GM12878 (cell line): ENCODE data around the gene PRMT5. TPM values are rescaled to one million over a fixed set of nuclear protein-coding genes. Genes with fewer than 3 reads are reported as not detected.
A peak's percentile ranks its signal among the peaks of the same experiment; 100 is the strongest.

Experiments used
- IKZF2 ChIP-seq, 2 experiments: fragments of 450-650 bp; IDR thresholded peaks; 2 replicates each; pipeline ENCODE4 v1.6.1; 2017; ENCODE audit warnings: mild to moderate bottlenecking in 2 of 2, moderate library complexity in 2 of 2
- KDM1A ChIP-seq: fragments of 200-600 bp; sonication (generic); IDR thresholded peaks from 2 replicates; pipeline ENCODE4 v1.6.1; 2016; ENCODE audit warnings: borderline replicate concordance
- LARP7 ChIP-seq: fragments of 450-650 bp; IDR thresholded peaks from 2 replicates; pipeline ENCODE4 v1.6.1; 2017; ENCODE audit warnings: mild to moderate bottlenecking
- MYB ChIP-seq: fragments of 150-350 bp; IDR thresholded peaks from 2 replicates; pipeline ENCODE4 v1.6.1; 2014; ENCODE audit warnings: mild to moderate bottlenecking, low read depth, low read length, borderline replicate concordance
- RFX5 ChIP-seq: IDR thresholded peaks from 2 replicates; pipeline ENCODE4 v1.6.1; 2011; ENCODE audit warnings: low read depth, low read length, improper control_type of control experiment
- SPI1 ChIP-seq: IDR thresholded peaks from 2 replicates; pipeline ENCODE4 v1.6.1; 2011; ENCODE audit warnings: low read depth, mild to moderate bottlenecking, low read length, moderate library complexity, borderline replicate concordance; ENCODE audit not compliant: insufficient read depth
- SUPT20H ChIP-seq: IDR thresholded peaks from 2 replicates; pipeline ENCODE4 v1.6.1; 2011; ENCODE audit warnings: low read depth, mild to moderate bottlenecking, low read length, moderate library complexity, borderline replicate concordance; ENCODE audit not compliant: control insufficient read depth
- WRNIP1 ChIP-seq: IDR thresholded peaks from 2 replicates; pipeline ENCODE4 v1.6.1; 2011; ENCODE audit warnings: low read depth, low read length, improper control_type of control experiment, borderline replicate concordance
- YY1 ChIP-seq: IDR thresholded peaks from 2 replicates; pipeline ENCODE4 v1.6.1; 2011; ENCODE audit warnings: low read depth, mild to moderate bottlenecking, low read length
- polyA plus RNA-seq, 11 experiments: library from polyadenylated mRNA; depleted of rRNA in 4 of 11; unstranded in 6 of 11; stranded (reverse) in 5 of 11; fragments of >200 nt; fragmentation: Nextera tagmentation in 4 of 11; fragmentation: Illumina TruSeq in 1 of 11; extraction: Ambion mirVana in 4 of 11; extraction: Trizol in 1 of 11; gene quantifications; 1 replicate in 1 of 11; 2 replicates in 10 of 11; pipeline versions ENCODE4 v1.2.1 to v1.2.3, GENCODE V29; 2011 to 2016; ENCODE audit warnings: inconsistent platforms in 2 of 11, missing spikeins in 2 of 11, low read depth in 1 of 11
- total RNA-seq, 4 experiments: library from RNA; depleted of rRNA in 3 of 4; stranded (reverse); fragments of >200 nt in 3 of 4; fragmentation: Illumina TruSeq in 1 of 4; extraction: Trizol in 1 of 4; gene quantifications; 2 replicates each; pipeline versions ENCODE4 v1.2.1 to v1.2.3, GENCODE V29; 2013 to 2021
- TF ChIP-seq, protein P1 (sequence below): IDR thresholded peaks from 2 replicates; pipeline ENCODE4 v1.6.1; 2012; ENCODE audit warnings: improper control_type of control experiment, low read depth, low read length; ENCODE audit not compliant: insufficient replicate concordance
- TF ChIP-seq, protein P2 (sequence below): fragments of 150-350 bp; IDR thresholded peaks from 2 replicates; pipeline ENCODE4 v1.6.1; 2014; ENCODE audit warnings: mild to moderate bottlenecking, low read depth, low read length
- TF ChIP-seq, protein P3 (sequence below): fragments of 150-350 bp; IDR thresholded peaks from 2 replicates; pipeline ENCODE4 v1.6.1; 2016; ENCODE audit warnings: low read depth, low read length
- TF ChIP-seq, protein P4 (sequence below): fragments of 450-650 bp; formaldehyde crosslinking; IDR thresholded peaks from 2 replicates; pipeline ENCODE4 v1.4.0; 2022; ENCODE audit warnings: mild to moderate bottlenecking, moderate library complexity

Gene PRMT5
- total and polyA plus RNA-seq, 10 of the 15 experiments (the other 5 are each of a cell fraction or from before 2014, with no cell fraction given), result 54.3 to 221 (median 111) TPM

DNA sequence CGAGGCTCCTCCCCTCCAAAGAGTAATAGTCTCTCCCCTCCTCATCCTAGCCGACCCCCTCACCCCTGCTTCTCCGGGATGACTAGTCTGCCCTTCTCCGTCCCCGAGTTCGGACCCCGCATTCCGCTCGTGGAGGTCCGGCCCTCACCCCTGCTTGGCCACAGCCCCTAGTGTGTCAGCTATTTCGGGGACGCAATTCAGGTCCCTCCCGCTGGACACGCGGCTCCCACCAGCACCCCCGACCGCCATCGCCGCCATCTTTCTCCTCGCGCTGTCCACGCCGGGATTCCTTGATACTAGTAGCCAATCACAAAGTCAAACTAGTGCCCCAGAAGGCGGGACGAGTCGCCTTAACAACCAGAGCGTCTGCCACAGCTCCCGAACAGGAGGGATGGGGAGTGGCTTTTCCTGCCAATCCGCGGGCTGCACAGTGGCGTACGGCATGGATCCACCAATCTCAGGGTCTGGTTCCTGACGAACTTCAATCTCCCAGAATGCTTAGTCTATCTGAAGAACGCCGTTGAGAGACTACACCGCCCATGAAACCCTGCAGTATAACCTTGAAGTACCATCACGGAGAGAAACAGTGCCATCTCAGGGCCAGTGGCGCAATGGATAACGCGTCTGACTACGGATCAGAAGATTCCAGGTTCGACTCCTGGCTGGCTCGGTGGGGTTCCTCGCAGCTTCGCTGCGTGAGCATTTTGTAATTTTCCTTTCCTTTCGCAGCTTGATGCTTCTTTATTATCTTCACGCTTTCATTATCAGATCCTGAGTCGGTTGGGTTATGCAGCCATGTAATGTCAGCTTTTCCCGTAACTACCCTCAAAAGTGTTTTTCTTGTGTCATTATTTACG lies at the start of gene PRMT5 (continued):
- TF ChIP-seq, protein P1, sequence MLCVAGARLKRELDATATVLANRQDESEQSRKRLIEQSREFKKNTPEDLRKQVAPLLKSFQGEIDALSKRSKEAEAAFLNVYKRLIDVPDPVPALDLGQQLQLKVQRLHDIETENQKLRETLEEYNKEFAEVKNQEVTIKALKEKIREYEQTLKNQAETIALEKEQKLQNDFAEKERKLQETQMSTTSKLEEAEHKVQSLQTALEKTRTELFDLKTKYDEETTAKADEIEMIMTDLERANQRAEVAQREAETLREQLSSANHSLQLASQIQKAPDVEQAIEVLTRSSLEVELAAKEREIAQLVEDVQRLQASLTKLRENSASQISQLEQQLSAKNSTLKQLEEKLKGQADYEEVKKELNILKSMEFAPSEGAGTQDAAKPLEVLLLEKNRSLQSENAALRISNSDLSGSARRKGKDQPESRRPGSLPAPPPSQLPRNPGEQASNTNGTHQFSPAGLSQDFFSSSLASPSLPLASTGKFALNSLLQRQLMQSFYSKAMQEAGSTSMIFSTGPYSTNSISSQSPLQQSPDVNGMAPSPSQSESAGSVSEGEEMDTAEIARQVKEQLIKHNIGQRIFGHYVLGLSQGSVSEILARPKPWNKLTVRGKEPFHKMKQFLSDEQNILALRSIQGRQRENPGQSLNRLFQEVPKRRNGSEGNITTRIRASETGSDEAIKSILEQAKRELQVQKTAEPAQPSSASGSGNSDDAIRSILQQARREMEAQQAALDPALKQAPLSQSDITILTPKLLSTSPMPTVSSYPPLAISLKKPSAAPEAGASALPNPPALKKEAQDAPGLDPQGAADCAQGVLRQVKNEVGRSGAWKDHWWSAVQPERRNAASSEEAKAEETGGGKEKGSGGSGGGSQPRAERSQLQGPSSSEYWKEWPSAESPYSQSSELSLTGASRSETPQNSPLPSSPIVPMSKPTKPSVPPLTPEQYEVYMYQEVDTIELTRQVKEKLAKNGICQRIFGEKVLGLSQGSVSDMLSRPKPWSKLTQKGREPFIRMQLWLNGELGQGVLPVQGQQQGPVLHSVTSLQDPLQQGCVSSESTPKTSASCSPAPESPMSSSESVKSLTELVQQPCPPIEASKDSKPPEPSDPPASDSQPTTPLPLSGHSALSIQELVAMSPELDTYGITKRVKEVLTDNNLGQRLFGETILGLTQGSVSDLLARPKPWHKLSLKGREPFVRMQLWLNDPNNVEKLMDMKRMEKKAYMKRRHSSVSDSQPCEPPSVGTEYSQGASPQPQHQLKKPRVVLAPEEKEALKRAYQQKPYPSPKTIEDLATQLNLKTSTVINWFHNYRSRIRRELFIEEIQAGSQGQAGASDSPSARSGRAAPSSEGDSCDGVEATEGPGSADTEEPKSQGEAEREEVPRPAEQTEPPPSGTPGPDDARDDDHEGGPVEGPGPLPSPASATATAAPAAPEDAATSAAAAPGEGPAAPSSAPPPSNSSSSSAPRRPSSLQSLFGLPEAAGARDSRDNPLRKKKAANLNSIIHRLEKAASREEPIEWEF, result no peak
- TF ChIP-seq RFX5 (peak; percentile 85), KDM1A (no peak), MYB (peak; percentile 37; the same call in 1 of the 2 replicates), IKZF2 (IDR thresholded peaks at IDR 0.05) (peak; percentile 69 to 84; a peak in 3 of 4 replicates), SPI1 (no peak), YY1 (peak; percentile 98), WRNIP1 (no peak), LARP7 (0 out of 2 replicates have a peak, but pooled peaks have one; percentile 42), SUPT20H (no peak)
- TF ChIP-seq, protein P2, sequence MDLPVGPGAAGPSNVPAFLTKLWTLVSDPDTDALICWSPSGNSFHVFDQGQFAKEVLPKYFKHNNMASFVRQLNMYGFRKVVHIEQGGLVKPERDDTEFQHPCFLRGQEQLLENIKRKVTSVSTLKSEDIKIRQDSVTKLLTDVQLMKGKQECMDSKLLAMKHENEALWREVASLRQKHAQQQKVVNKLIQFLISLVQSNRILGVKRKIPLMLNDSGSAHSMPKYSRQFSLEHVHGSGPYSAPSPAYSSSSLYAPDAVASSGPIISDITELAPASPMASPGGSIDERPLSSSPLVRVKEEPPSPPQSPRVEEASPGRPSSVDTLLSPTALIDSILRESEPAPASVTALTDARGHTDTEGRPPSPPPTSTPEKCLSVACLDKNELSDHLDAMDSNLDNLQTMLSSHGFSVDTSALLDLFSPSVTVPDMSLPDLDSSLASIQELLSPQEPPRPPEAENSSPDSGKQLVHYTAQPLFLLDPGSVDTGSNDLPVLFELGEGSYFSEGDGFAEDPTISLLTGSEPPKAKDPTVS, result 0 out of 2 replicates have a peak, but pooled peaks have one; percentile 71
- TF ChIP-seq, protein P3, sequence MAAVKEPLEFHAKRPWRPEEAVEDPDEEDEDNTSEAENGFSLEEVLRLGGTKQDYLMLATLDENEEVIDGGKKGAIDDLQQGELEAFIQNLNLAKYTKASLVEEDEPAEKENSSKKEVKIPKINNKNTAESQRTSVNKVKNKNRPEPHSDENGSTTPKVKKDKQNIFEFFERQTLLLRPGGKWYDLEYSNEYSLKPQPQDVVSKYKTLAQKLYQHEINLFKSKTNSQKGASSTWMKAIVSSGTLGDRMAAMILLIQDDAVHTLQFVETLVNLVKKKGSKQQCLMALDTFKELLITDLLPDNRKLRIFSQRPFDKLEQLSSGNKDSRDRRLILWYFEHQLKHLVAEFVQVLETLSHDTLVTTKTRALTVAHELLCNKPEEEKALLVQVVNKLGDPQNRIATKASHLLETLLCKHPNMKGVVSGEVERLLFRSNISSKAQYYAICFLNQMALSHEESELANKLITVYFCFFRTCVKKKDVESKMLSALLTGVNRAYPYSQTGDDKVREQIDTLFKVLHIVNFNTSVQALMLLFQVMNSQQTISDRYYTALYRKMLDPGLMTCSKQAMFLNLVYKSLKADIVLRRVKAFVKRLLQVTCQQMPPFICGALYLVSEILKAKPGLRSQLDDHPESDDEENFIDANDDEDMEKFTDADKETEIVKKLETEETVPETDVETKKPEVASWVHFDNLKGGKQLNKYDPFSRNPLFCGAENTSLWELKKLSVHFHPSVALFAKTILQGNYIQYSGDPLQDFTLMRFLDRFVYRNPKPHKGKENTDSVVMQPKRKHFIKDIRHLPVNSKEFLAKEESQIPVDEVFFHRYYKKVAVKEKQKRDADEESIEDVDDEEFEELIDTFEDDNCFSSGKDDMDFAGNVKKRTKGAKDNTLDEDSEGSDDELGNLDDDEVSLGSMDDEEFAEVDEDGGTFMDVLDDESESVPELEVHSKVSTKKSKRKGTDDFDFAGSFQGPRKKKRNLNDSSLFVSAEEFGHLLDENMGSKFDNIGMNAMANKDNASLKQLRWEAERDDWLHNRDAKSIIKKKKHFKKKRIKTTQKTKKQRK, result peak; percentile 36; the same call in 1 of the 2 replicates
- TF ChIP-seq, protein P4, sequence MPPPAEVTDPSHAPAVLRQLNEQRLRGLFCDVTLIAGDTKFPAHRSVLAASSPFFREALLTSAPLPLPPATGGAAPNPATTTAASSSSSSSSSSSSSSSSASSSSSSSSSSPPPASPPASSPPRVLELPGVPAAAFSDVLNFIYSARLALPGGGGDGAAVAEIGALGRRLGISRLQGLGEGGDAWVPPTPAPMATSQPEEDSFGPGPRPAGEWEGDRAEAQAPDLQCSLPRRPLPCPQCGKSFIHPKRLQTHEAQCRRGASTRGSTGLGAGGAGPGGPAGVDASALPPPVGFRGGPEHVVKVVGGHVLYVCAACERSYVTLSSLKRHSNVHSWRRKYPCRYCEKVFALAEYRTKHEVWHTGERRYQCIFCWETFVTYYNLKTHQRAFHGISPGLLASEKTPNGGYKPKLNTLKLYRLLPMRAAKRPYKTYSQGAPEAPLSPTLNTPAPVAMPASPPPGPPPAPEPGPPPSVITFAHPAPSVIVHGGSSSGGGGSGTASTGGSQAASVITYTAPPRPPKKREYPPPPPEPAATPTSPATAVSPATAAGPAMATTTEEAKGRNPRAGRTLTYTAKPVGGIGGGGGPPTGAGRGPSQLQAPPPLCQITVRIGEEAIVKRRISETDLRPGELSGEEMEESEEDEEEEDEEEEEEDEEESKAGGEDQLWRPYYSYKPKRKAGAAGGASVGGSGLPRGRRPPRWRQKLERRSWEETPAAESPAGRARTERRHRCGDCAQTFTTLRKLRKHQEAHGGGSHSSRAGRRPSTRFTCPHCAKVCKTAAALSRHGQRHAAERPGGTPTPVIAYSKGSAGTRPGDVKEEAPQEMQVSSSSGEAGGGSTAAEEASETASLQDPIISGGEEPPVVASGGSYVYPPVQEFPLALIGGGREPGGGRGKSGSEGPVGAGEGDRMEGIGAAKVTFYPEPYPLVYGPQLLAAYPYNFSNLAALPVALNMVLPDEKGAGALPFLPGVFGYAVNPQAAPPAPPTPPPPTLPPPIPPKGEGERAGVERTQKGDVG (CRISPR knock-in tag), result no peak
